ENCODE results near the gene BRINP3.

The BRINP3 gene

DNA sequence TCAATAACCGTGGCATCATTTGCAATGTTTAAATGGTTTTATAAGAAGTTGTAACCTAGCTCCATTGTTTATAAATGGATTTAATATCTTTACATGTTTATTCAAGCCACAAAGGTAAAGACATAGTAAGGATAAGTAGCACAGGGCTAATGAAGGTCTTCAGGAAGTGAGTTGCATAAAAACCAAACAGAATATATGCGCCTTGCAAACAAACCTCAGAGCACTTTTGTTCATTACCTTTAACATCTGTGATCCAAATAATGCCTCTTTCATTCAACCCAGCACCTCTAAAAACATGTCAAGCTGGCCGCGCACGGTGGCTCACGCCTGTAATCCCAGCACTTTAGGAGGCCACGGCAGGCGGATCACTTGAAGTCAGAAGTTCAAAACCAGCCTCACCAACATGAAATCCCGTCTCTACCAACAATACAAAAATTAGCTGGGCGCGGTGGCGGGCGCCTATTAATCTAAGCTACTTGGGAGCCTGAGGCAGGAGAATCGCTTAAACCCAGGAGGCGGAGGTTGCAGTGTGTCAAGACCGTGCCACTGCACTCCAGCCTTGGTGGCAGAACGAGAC, 25.3 kb downstream of the BRINP3 start:
- no peak for DNase-seq (ENCODE audit: low read depth)

DNA sequence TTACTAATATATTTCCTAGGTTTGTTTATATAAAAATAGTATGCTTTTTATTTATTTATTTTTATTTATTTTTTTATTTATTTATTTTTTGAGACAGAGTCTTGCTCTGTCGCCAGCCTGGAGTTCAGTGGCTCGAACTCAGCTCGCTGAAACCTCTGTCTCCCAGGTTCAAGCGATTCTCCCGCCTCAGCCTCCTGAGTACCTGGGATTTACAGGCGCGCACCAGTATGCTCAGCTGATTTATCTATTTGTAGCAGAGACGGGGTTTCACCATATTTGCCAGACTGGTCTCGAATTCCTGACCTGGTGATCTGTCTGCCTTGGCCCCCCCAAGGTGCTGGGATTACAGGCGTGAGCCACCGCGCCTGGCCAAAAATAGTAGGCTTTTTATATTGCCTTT, 33.2 kb downstream of the BRINP3 start:
- DNase-seq (ENCODE audit: low read depth): no peak

DNA sequence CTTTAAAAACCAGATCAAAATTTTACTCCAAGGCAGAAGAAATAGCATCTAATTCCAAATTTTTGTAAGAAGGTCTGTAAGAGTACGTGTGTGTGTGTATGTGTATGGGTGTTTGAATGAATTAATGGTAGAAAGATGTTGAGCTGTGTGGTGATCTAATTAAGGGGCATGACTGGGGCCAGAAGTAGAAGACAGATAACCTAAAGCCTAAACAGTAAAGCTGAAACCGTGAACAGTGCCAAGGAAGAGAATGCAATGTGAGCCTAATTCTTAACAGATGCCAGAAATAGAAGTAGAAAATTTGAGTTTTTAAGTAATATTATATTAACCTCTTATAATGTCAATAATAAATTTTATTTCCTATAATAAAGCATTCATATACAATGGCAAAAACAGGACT, 38.2 kb downstream of the BRINP3 start:
- DNase-seq (ENCODE audit: low read depth): no peak

DNA sequence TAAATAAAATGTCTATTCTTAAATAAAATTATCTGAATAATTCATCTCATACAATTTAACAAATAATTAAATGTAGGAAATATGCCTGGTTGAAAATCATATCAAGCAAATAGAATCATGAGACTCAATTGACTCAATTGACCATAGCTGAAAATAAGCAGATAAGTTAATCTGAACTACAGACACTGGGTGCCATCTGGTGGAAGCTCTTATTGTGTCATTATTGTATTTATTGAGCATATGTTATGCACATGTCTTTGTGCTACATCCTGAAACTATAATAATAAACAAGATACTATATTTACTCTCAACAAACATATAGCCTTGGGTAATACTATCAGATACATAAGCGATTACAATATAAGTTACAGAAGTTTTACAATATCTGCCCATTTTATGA, 41.0 kb downstream of the BRINP3 start:
- peak; percentile 75 for DNase-seq (ENCODE audit: low read depth)

DNA sequence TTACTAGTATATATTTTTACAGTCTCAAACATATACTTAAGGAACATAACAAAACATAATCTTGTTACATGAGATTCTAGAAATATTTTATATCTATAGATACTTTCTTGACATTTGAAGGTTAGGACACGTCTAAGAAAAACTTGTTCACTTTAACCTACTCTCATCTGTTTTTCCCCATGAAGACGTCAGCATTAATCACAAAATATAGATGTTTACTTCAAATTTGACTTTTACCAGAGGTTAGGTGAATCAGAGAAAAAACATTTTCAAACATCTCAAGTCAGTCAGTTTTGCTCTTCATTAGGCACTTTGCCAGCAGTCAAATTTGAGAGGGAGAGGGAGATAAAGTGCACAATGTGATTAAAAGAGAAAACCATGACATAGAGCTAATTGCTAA, 47.7 kb downstream of the BRINP3 start:
- DNase-seq (ENCODE audit: low read depth): peak; percentile 35

DNA sequence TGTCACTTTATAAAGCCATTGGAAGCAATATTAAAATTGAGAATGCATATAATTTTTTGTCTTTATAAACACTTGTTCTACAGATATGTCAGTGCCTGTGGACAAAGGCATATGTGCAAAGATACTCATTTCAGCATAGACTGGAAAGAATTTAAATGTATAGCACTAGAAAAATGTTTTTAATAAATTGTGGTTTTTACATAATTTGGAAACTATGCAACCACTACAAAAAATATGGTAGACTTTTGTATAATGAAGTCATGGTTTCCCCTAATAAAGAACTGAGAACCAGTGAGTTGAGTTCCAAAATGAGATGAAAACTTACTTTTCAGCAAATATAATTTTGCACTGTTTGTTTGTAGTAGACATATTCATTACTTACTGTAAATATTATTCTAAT, 48.5 kb downstream of the BRINP3 start:
- no peak for DNase-seq (ENCODE audit: low read depth)

DNA sequence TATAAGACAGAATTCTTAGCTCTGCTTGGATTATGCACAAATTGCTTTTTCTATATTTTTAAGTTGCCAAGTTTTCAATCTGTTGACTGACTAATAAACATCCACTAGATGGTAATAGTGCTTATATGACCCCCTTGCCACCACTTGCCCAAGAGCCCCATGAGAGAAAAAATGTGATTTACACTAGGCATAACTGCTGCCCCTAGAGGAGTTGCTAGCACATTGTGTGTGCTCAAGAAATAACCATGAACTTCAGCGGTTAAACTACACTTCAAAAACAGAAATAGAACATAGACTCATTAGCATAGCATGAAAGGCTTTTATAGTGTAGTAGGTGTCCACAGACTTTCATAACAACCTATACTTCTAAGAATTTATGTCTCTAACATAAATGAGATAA, 61.4 kb downstream of the BRINP3 start:
- DNase-seq (ENCODE audit: low read depth): no peak

DNA sequence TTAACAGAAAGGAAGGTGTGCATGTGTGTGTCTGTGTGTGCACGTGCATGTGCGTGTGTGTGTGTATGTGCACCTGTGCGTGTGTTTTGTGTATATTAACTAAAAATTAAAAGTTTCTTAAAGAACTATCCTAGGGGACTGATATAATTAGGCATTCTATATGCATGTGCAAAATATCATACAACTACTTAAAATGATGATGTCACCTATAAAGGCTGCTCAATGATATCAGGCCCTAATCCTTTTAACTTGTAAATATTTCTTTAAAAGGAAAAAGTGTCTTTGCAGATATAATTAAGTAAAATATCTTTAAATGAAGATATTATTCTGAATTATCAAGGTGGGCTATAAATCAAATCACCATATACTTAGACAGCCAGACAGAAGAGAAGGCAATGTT, 64.5 kb downstream of the BRINP3 start:
- no peak for DNase-seq (ENCODE audit: low read depth)

DNA sequence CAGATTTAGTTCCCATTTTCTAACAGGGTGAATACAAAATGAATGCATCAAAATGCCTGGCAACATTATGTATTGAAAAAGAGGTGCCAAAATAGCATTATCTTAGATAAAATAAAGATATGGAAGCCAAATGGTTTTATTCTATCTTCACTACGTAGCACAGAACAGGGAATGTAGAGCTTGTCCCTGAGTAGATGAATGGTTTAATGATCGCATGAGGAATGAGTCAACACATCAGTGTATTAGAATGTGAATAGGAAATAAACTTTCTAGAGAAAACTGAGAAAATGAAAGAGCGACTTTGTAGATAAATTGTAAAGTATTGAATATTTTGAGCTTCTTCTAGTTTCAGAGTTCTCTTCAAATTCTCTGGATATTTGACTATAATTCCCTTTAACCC, 74.3 kb downstream of the BRINP3 start:
- DNase-seq (ENCODE audit: low read depth): peak; percentile 27

DNA sequence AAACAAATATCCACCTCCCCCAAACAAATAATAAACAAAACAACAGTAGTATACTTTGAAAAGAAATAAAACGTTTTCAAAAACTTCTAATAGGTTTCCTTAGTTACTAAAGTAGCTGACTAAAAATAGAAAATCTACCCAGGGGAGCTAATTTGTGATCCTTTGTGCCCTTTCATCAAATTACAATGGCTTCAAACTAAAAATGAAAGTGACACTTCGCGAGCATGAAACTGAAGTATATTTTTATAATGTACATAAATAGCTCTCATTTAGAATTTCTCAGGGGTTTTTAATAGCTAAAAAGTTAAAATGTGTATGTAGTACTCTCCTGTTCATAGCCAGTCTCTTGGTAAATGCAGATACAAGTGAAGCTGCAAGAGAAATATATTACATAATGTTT, 78.4 kb downstream of the BRINP3 start:
- DNase-seq (ENCODE audit: low read depth): no peak

DNA sequence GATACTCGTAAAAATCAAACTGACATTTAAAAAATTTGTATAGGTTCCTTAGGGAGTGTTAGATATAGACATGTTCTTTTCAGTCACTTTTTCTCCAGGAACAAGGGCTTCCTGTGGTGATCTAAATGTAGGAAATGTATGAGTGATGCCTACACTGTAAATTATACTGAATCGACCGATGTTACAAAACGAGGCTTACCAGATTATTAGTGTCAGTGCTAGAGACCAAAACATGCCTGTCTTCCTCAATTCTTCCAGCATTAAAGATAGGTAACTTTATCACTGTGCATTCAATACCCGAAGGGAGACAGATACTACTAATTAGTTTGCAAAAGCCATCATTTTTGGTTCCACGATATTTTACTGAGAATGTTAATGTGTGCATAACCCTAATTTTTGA, 86.1 kb downstream of the BRINP3 start:
- no peak for DNase-seq (ENCODE audit: low read depth)

DNA sequence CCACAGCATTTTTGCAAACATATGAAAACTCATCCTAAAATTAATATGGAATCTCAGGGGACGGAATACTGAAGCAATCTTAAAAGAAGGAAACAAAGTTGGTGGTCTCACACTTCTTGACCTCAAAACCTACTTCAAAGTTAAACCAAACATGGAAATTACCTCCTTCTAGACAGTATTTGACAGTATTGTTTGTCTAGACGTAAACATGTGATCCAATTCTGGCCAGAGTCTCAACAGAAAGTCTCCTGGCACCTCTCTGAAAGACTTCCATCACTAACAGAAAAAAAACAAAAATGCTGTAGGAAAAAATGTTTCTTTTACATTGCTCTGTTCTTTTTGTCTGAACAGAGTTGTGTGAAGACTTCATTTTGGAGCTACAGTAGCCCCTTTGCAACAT, 99.7 kb downstream of the BRINP3 start:
- DNase-seq (ENCODE audit: low read depth): no peak

DNA sequence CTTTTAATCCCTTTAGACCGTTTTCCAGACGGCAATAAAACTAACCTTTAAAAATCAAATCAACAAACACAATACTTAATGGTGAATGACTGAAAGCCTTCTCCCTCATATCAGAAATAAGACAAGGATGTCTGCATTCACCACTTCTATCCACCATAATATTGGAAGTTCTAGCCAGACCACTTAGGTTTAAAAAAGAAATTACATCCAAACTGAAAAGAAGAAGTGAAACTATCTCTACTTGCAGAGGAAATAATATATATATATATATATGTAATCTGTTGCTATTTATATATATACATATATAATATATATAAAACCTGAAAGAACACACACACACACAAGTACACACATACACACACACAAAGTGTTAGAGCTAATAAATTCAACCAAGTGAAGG, 100.4 kb downstream of the BRINP3 start:
- DNase-seq (ENCODE audit: low read depth): no peak

DNA sequence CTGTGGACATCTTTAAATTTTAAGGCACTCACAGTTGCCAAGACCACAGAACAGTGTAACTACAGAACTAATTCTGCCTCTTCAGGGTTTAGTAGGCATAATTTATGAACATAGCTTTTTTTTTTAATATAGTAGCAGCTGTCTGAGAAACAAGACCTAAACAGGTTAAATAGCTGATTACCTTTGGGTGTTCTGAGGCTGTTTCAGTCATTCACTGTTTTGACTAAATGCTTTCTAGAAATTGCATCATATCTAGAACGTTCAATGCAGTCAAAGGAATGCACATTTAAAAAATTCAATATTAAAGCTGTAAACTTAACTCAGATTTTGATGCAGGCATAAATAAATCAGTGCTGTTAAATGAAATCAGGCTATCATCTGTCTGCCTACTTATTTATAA, 101.6 kb downstream of the BRINP3 start:
- DNase-seq (ENCODE audit: low read depth): no peak

DNA sequence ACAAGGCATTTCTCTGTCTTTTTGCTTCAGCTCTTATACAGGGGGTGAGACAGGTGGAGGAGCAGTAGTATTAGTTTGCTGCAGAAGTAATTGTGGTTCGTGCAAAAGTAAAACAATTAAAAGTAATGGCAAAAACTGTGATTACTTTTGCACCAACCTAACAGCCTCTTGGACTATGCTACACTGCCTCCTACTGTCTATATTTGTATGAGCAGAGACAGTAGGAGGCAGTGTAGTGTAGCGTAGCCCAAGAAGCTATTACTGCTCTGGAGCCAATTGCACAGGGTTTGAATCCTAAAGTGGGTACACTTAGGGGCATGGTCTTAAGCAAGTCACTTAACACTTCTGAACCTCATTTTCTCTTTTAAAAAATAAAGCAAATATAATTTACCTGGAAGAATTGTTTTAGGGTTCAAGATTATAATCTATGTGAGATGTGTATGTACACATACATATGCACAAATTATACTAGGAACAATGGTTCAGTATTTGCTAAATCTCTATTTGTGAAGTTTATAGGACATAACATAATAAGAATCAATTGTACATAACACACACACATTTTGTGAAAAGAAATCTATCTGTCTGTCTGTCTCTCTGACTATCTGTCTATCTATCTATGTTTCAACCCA, 103.8 kb downstream of the BRINP3 start:
- DNase-seq (ENCODE audit: low read depth): peak; percentile 34

DNA sequence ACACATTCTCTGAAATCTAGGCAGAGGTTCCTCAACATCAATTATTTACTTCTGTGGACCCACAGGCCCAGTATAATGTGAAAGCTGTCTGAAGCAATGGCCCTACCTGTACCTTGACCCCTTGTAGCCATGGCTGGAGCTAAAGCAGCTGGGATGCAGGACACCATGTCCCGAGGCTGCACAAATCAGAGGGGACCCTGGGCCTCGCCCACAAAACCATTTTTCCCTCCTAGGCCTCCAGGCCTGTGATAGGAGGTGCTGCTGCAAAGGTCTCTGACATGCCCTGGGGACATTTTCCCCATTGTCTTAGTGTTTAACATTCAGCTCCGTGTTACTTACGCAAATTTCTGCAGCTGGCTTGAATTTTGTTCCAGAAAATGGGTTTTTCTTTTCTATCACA, 110.5 kb downstream of the BRINP3 start:
- DNase-seq (ENCODE audit: low read depth): no peak

DNA sequence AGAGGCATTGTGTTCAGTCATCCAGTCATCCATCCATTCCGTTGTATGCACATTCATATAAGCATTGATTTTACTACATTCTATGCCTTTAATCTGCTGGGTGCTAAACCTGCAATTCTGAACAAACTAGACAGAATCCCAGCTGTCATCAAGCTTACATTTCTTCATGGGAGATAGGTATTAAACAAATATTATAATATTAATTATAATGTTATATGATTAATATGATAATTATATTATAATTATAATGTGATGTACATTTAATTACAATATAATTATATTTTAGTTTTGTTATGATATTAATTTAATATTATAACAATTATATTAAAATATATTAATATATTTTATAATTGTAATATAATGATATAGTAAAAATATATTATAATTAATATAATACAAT, 112.4 kb downstream of the BRINP3 start:
- DNase-seq (ENCODE audit: low read depth): no peak

DNA sequence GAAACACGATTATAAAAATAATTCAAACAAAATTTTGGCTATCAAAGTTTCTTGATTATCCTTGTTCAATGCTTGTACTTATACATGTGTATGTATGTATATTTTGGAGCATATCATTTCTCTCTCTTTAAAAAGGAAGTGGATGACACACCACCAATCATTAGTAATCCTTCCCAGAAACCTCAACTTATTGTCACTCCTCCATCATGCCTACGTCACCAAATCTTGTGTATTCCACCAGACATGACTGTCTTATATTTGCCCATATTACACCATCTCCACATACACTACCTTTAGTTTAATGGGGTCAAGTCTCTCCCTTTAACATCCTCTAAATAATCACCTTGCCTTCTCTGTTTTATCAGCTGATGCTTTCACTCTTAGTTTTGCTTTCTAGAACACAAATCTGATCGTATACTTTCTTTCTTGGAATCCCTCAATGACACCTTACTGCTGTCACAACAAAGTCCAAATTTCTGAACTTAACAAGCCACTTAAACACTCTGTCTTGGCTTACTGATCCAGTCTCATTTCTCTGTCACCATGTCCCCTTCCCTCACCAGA, 124.0 kb downstream of the BRINP3 start:
- peak; percentile 65 for DNase-seq (ENCODE audit: low read depth)

DNA sequence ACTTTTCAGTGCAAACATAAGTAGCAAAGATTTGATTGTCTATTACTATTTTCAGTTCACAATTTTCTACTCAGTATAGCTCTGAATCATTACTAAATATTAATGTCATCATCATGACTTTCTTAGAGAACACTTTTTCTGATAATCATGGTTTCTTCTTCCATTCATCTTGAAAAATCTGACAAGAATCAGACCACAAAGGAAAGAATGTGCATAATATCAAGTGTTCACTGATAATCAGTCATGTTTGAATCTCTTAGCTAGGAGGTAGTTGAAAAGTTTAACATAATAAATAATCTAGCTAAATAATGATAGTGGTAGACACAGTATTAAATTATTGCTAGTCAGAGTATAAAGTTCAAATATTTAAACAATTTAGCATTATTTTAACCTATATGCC, 133.2 kb downstream of the BRINP3 start:
- no peak for DNase-seq (ENCODE audit: low read depth)

DNA sequence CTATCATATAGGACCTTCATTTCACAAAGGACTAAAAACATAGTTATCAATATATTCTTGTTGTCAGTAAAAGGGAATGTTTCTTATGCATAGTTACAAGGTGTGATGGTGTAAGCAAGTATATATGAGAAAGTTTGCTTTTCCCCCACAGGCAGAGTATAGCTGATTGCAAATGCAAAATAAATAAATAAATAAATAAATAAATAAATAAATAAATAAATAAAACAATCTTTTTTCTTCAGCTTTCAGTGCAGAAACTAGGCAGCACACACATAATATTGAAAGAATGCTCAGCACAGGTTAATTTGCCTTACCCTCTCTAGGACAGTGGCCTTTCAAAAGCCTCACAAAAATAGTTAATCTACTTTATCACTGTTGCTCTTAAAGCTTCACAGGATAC, 138.8 kb downstream of the BRINP3 start:
- DNase-seq (ENCODE audit: low read depth): no peak

DNA sequence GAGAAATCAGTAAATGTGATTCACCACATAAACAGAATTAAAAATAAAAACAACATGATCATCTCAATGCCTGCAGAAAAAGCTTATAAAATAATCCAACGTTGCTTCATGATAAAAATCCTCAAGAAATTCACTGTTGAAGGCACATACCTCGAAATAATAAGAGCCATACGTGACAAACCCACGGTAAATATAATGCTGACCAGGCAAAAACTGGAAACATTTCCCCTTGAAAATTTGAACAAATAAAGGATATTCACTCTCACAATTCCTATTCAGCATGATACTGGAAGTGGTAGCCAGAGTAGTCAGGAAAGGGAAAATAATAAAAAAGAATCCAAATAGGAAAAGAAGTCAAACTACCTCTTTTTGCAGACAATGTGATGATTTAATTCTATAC, 148.8 kb downstream of the BRINP3 start:
- DNase-seq (ENCODE audit: low read depth): no peak

DNA sequence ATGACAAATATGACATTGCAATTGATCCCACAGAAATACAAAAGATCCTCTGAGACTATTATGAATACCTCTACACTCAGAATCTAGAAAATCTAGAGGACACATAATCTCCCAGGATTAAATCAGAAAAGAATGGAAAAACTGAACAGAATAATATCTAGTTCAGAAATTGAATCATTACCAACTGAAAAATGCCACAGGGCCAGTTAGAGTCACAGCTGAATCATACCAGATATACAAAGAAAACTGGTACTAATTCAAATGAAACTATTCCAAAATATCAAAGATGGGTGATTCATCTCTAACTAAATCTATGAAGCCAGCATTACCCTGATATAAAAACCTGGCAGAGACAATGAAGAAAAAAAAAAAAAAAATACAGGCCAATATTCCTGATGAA, 149.3 kb downstream of the BRINP3 start:
- DNase-seq (ENCODE audit: low read depth): peak; percentile 75

DNA sequence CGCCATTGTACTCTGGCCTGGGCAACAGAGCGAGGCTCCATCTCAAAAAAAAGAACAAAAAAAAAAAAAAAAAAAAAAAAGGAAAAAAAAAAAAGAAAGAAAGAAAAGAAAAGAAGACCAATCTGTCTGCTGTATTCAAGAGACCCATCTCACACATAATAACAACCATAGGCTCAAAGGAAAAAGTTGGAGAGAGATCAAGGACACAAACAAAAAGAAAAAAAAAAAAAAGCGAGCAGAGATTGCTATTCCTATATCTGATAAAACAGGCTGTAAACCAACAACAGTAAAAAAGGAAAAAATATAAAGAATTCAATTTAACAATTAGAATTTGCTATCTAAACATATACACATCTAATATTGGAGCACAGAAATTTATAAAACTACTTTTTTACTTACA, 150.4 kb downstream of the BRINP3 start:
- no peak for DNase-seq (ENCODE audit: low read depth)

DNA sequence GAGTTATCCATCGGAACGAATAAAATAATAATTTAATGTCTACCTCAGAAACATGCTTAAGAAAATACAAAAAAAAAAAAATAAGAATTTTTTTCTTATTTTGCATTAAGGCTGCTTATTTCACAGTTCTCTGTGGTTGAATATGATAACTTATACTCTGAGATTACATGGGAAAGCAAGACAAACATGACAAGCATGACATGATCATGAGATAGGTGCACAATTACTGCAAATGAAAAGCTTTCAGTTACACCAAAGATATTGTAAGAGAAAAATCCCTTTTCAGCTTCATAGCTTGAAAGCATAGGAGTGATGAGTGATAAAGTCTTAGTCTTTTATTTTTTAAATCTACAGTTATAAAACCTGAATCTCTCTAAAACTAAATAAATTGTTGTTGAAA, 154.1 kb downstream of the BRINP3 start:
- no peak for DNase-seq (ENCODE audit: low read depth)

All from ELR (cell line).